PFSK-1 (cell line): ENCODE data around the gene ANGPTL8.

Source experiments
- FOXP2 ChIP-seq: optimal IDR thresholded peaks from 2 replicates; pipeline ENCODE3; 2011; ENCODE audit warnings: borderline replicate concordance, control low read depth, inconsistent platforms; ENCODE audit not compliant: insufficient read depth; ENCODE audit errors: extremely low read length, extremely low read depth
- POLR2AphosphoS5 ChIP-seq: IDR thresholded peaks from 2 replicates; pipeline ENCODE4 v1.6.1; 2012; ENCODE audit warnings: low read depth, mild to moderate bottlenecking, control low read depth, low read length, moderate library complexity
- SIN3A ChIP-seq: IDR thresholded peaks from 2 replicates; pipeline ENCODE4 v1.6.1; 2012; ENCODE audit warnings: mild to moderate bottlenecking, low read length, moderate library complexity, borderline replicate concordance; ENCODE audit not compliant: insufficient read depth
- TAF1 ChIP-seq: IDR thresholded peaks from 2 replicates; pipeline ENCODE4 v1.6.1; 2012; ENCODE audit warnings: low read length, control low read depth, borderline replicate concordance; ENCODE audit not compliant: insufficient read depth
- TF ChIP-seq, protein P1 (sequence below), 2 experiments: IDR thresholded peaks; 2 replicates each; pipeline versions ENCODE4 v1.6.1 to v1.8.0; 2011 to 2012; ENCODE audit warnings: low read depth in 2 of 2, low read length in 2 of 2, control low read depth in 1 of 2, inconsistent platforms in 1 of 2, mild to moderate bottlenecking in 1 of 2, moderate library complexity in 1 of 2; ENCODE audit not compliant: insufficient read depth in 1 of 2

ANGPTL8 gene

DNA sequence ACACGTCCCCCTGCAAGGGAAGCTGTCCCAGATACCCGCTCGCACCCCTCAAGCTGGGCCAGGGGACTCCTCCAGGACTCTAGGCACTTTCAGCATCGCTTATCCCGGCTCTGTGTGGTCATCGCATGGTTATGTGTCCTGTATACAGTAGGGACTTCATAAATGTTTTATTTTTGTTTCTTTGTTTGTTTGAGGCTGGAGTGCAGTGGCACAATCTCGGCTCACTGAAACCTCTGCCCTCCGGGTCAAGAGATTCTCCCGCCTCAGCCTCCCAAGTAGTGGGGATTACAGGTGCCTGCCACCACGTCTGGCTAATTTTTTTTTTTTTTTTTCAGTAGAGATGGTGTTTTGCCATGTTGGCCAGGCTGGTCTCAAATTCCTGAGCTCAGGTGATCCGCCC, 7.5 kb downstream of the ANGPTL8 start:
- no peak for TF ChIP-seq TAF1
- TF ChIP-seq, protein P1, sequence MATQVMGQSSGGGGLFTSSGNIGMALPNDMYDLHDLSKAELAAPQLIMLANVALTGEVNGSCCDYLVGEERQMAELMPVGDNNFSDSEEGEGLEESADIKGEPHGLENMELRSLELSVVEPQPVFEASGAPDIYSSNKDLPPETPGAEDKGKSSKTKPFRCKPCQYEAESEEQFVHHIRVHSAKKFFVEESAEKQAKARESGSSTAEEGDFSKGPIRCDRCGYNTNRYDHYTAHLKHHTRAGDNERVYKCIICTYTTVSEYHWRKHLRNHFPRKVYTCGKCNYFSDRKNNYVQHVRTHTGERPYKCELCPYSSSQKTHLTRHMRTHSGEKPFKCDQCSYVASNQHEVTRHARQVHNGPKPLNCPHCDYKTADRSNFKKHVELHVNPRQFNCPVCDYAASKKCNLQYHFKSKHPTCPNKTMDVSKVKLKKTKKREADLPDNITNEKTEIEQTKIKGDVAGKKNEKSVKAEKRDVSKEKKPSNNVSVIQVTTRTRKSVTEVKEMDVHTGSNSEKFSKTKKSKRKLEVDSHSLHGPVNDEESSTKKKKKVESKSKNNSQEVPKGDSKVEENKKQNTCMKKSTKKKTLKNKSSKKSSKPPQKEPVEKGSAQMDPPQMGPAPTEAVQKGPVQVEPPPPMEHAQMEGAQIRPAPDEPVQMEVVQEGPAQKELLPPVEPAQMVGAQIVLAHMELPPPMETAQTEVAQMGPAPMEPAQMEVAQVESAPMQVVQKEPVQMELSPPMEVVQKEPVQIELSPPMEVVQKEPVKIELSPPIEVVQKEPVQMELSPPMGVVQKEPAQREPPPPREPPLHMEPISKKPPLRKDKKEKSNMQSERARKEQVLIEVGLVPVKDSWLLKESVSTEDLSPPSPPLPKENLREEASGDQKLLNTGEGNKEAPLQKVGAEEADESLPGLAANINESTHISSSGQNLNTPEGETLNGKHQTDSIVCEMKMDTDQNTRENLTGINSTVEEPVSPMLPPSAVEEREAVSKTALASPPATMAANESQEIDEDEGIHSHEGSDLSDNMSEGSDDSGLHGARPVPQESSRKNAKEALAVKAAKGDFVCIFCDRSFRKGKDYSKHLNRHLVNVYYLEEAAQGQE (IDR thresholded peaks at IDR 0.05; ENCODE audit: insufficient read depth in 1 of 2, low read depth in 2 of 2, low read length in 2 of 2) = no peak
- no peak for TF ChIP-seq POLR2AphosphoS5
- no peak for TF ChIP-seq FOXP2
- TF ChIP-seq SIN3A = no peak

DNA sequence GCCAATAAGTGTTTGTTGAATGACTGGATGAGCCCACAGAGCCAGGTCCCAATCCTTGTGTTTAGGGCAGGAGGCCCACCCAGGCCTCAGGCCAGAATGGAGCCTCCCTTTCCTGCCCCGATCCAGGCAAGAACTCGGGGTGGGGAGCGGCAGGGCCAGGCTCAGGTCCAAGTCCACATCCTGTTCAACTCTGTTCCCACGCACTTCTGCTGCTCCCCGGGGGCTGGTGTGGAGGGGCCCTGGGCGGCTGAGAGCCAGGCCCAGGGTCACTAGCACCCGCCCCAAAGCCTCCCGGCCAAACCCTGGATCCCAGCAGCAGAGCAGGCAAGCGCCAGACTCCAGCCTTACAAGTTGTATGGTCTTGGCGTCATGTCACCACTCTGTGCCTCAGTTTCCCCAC, 8.0 kb downstream of the ANGPTL8 start:
- TF ChIP-seq SIN3A = no peak

DNA sequence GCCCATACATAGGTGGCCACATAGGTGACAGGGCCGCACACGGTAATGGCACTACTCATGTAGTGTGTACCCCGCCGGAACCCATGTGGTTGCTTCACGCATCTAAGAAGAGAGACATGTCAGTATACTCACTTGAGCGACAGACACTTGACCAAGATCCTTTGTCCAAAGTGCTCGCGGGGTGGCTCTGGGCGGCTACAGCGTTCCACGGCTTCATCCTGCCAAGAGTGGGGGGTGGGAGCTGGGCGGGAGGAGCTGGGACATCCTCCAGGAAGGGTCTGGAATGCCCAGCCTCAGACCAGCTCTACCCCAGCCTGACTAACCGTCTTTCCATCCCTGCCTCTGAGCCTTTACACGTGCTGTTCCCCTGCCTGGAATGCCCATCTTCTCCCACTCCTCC, 8.5 kb downstream of the ANGPTL8 start:
- TF ChIP-seq, protein P1 (IDR thresholded peaks at IDR 0.05; ENCODE audit: insufficient read depth in 1 of 2, low read depth in 2 of 2, low read length in 2 of 2) = no peak
- TF ChIP-seq POLR2AphosphoS5 = no peak
- TF ChIP-seq SIN3A = no peak
- TF ChIP-seq FOXP2 = no peak
- no peak for TF ChIP-seq TAF1

DNA sequence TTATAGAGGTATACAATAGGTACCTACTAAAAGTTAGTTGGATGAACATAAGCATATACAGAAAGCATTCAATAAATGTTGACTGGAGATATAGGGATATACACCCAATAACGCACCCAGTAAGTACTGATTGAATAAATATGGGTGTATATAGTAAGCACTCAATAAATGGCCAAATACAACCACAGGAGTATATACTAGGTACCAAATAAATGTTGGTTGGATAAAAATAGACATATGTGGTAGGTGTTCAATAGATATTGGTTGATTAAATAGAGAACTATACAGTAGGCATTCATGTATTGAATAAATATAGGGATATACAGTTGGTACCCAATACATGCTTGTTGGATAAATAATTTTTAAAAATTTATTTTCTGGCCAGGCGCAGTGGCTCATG, 9.4 kb downstream of the ANGPTL8 start:
- TF ChIP-seq TAF1 (no peak), POLR2AphosphoS5 (no peak), SIN3A (no peak), FOXP2 (no peak)
- TF ChIP-seq, protein P1 (IDR thresholded peaks at IDR 0.05; ENCODE audit: insufficient read depth in 1 of 2, low read depth in 2 of 2, low read length in 2 of 2) = no peak

DNA sequence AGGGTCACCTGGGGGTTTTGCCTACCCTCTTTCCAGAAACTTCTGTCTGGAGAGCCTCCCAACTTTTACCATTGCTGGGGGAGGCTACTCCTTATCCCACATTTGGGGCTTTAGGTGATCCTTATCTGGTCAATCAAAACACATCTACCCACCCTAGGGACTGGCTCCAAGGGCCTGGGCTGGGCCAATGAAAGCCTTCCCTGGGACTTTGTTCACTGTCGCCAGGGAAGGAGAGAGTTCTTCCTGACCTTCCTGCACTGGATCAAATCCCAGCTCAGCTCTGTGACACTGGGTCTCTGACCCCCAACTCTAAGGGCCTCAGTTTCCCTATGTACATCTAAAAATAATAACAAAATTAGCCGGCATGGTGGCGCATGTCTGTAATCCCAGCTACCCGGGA, 11.8 kb downstream of the ANGPTL8 start:
- no peak for TF ChIP-seq FOXP2
- TF ChIP-seq TAF1 = no peak
- no peak for TF ChIP-seq SIN3A
- TF ChIP-seq, protein P1 (IDR thresholded peaks at IDR 0.05; ENCODE audit: insufficient read depth in 1 of 2, low read depth in 2 of 2, low read length in 2 of 2) = no peak
- no peak for TF ChIP-seq POLR2AphosphoS5
